Testis (tissue), 3 donors: Measurements from ENCODE around the gene NANS. TPM values are rescaled to one million over a fixed set of nuclear protein-coding genes. Genes with fewer than 3 reads are reported as not detected.

Experiments
- DNase-seq: peaks from one replicate; pipeline ENCODE4 v3.0.0-alpha.2; 2019
- H3K27ac ChIP-seq, 2 donors: fragments of 200-600 bp; sonication (generic); one replicate each; pipeline ENCODE4 v1.5.1; 2019
- H3K27me3 ChIP-seq: fragments of 200-600 bp; sonication (generic); one replicate; pipeline ENCODE4 v1.5.1; 2019
- H3K36me3 ChIP-seq: fragments of 200-600 bp; sonication (generic); one replicate; pipeline ENCODE4 v1.5.1; 2017; ENCODE audit warnings: low read depth; ENCODE audit errors: missing control alignments
- H3K4me1 ChIP-seq: fragments of 200-600 bp; sonication (generic); one replicate; pipeline ENCODE4 v1.5.1; 2019
- H3K4me3 ChIP-seq, 2 donors: fragments of 200-600 bp; sonication (generic); one replicate each; pipeline ENCODE4 v1.5.1; 2017 to 2019
- H3K9me3 ChIP-seq: fragments of 200-600 bp; sonication (generic); one replicate; pipeline ENCODE4 v1.5.1; 2017
- POLR2A ChIP-seq: fragments of 450-650 bp; IDR thresholded peaks from one replicate; pipeline ENCODE4 v1.6.1; 2017; ENCODE audit warnings: antibody characterized with exemption, mild to moderate bottlenecking, moderate library complexity
- WGBS, 2 donors: methylation state at CpG; one replicate each; pipeline ENCODE4 v1.1.5; 2018; 5-methylcytosine and 5-hydroxymethylcytosine counted together
- intact Hi-C: fragments of 100-400 bp; cut with DNase I; formaldehyde crosslinking; loops from one replicate; pipeline ENCODE4 v1.15.1; 2023; ENCODE audit warnings: low total_unique reads
- polyA plus RNA-seq: library from polyadenylated mRNA; stranded (reverse); fragments of 350-450 nt; fragmentation: Illumina TruSeq; extraction: RNeasy Lipid Tissue Mini Kit (QIAGEN cat#74804); gene quantifications from one replicate; pipeline ENCODE4 v1.2.3, GENCODE V29; 2014; ENCODE audit warnings: low read depth, low replicate concordance; ENCODE audit not compliant: insufficient read depth
- total RNA-seq, 2 donors: library from RNA; depleted of rRNA; stranded (reverse); fragments of >200 nt; gene quantifications; one replicate each; pipeline ENCODE4 v1.2.3, GENCODE V29; 2016
- TF ChIP-seq, protein P1 (sequence below), 3 experiments: fragments of 450-650 bp in 2 of 3; fragments of 200-600 bp in 1 of 3; sonication (generic) in 1 of 3; IDR thresholded peaks; one replicate each; pipeline ENCODE4 v1.5.1; 2016 to 2019; ENCODE audit warnings: antibody characterized with exemption in 3 of 3, mild to moderate bottlenecking in 2 of 3, moderate library complexity in 1 of 3

NANS gene
- total and polyA plus RNA-seq, 3 donors from 2014 or later, result 34.7 to 82.5 (median 66.5) TPM

DNA sequence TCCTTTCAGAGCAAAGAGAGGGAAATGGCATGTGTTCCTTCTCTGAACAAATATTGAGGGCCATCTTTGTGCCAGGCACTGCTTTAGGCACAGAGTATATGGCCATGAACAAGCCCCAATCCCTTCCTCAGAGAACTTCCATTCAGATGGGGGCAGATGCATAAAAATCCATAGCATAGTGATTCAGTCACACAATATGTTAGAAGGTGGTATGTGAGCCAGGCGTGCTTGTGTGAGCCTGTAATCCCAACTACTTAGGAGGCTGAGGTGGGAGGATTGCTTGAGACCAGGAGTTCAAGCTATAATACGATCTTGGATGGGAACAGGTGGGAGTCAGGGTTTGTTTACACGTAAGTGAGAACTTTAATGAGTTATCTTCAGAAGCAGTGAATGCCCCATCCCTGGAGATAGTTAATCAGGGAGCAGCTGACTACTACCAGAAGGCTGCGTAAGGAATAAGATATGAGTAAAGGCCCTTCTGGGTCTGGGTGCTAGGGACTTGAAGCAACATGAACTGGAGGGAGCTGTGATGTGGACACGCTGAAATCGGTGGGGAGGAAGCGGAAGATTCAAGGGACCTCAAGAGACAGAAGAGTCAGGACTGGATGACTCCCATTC is 27.1 kb downstream of the NANS start:
- Histone ChIP-seq H3K9me3 (no peaks in the 10 kb centered on the region), H3K36me3 (no peaks in the 10 kb centered on the region), H3K4me1 (peaks cover 5% of the 10 kb centered on the region), H3K27ac (no peak overlapping the region), H3K27me3 (no peaks in the 10 kb centered on the region), H3K4me3 (no peak overlapping the region)
- intact Hi-C loops, result no loop called here
- WGBS, 2 donors, result 81 to 87% methylated on average over 7 of the region's 7 CpGs
- no peak for DNase-seq
- TF ChIP-seq, protein P1, sequence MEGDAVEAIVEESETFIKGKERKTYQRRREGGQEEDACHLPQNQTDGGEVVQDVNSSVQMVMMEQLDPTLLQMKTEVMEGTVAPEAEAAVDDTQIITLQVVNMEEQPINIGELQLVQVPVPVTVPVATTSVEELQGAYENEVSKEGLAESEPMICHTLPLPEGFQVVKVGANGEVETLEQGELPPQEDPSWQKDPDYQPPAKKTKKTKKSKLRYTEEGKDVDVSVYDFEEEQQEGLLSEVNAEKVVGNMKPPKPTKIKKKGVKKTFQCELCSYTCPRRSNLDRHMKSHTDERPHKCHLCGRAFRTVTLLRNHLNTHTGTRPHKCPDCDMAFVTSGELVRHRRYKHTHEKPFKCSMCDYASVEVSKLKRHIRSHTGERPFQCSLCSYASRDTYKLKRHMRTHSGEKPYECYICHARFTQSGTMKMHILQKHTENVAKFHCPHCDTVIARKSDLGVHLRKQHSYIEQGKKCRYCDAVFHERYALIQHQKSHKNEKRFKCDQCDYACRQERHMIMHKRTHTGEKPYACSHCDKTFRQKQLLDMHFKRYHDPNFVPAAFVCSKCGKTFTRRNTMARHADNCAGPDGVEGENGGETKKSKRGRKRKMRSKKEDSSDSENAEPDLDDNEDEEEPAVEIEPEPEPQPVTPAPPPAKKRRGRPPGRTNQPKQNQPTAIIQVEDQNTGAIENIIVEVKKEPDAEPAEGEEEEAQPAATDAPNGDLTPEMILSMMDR (IDR thresholded peaks at IDR 0.05), result no peak
- TF ChIP-seq POLR2A, result no peak

DNA sequence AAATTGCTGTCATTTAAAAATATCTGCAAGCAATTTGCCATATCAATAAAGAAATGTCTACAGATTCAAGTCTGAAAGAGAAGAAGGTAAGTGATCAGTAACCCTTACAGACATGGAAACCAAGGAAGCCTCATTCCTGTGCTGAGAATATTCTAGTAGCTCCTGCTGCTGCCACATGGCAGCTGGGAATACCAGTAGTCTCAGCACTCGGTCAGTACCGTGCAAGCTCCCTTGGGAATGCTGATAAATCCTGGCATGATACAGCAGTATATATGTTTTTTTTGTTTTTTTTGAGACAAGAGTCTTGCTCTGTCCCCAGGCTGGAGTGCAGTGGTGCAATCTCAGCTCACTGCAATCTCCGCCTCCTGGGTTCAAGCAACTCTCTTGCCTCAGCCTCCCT is 27.9 kb downstream of the NANS start:
- Histone ChIP-seq H3K36me3 (no peaks in the 10 kb centered on the region), H3K27me3 (no peaks in the 10 kb centered on the region), H3K4me3 (no peak overlapping the region), H3K4me1 (peaks cover 5% of the 10 kb centered on the region), H3K27ac (no peak overlapping the region), H3K9me3 (no peaks in the 10 kb centered on the region)
- 75% methylated on average over 3 of the region's 3 CpGs for WGBS, 2 donors
- intact Hi-C loops, result no loop called here
- no peak for TF ChIP-seq POLR2A
- TF ChIP-seq, protein P1 (IDR thresholded peaks at IDR 0.05), result no peak
- no peak for DNase-seq

DNA sequence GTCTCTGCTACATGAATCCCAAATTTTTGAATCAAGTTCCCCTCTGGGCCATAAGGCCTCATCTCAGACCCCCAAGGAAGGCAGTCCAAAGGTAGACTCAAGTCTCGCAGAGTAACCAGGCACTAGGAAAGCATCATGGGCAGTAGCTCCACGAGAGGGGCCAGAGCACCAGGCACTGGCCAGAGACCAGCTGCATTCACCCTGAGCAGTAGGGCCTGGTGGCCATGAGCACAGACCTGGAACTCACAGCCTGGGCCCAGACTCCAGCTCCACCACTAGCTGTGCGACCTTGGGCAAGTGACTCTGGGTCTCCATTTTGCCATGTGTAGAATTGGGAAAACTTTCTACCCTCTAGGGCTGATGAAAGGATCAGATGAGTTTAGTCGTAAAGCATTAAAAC is 28.5 kb downstream of the NANS start:
- no peaks in the 10 kb centered on the region for H3K36me3 ChIP-seq
- TF ChIP-seq, protein P1 (IDR thresholded peaks at IDR 0.05), result no peak
- no peak for TF ChIP-seq POLR2A

DNA sequence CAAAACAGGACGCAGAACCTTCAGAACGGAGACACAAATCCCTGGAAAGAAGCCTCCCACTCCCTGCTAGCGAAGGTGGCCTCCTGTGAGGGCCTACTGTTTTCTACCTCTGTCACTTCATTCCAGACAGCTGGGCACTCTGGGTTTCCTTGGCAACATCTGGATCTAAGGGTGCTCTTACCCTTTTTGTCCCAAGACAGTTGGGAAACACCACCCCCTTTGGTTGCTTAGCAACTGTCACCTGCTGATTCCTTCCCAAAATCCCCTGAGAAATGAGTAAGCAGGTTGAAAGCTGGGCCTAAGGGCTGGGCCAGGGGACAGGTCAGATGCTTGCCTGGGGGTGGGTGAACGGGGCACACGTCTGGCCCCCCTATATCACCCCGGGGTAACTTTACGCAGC is 29.4 kb downstream of the NANS start:
- no peak for DNase-seq
- 65 to 69% methylated on average over 7 of the region's 7 CpGs for WGBS, 2 donors
- no peaks in the 10 kb centered on the region for H3K27me3 ChIP-seq
- no peaks in the 10 kb centered on the region for H3K36me3 ChIP-seq
- H3K9me3 ChIP-seq, result no peaks in the 10 kb centered on the region
- intact Hi-C loops, result no loop called here
- H3K27ac ChIP-seq, result no peak overlapping the region
- TF ChIP-seq POLR2A, result no peak
- TF ChIP-seq, protein P1 (IDR thresholded peaks at IDR 0.05), result no peak
- peaks cover 5% of the 10 kb centered on the region for H3K4me1 ChIP-seq
- H3K4me3 ChIP-seq, result no peak overlapping the region

More for the DNA sequence above, 28.5 kb downstream of the NANS start:
- H3K4me3 ChIP-seq, result no peak overlapping the region
- 91 to 97% methylated on average over 4 of the region's 4 CpGs for WGBS, 2 donors
- H3K4me1 ChIP-seq, result peaks cover 5% of the 10 kb centered on the region
- intact Hi-C loops, result no loop called here
- no peaks in the 10 kb centered on the region for H3K9me3 ChIP-seq
- no peaks in the 10 kb centered on the region for H3K27me3 ChIP-seq
- H3K27ac ChIP-seq, result no peak overlapping the region
- DNase-seq, result no peak

DNA sequence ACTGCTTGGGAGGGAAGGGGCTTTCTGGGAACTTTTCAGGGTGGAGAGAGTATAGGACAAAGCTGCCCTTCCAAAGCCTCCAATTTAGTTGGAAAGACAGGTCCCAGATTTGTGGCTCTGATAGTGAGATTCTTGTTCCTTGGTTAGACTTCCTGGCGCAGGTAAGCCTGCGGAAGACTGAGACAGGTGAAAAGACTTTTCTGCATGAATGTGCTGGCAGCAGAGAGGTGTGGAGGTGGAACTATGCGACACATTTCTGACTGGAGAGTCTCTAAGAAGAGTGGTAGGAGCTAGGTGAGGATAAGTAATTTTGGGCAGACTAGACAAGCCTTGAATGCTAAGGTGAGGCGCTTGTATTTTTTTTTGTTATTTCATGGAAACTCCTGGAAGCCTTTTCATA is 29.9 kb downstream of the NANS start:
- Histone ChIP-seq H3K4me3 (no peak overlapping the region), H3K9me3 (no peaks in the 10 kb centered on the region), H3K36me3 (no peaks in the 10 kb centered on the region), H3K27me3 (no peaks in the 10 kb centered on the region), H3K27ac (no peak overlapping the region), H3K4me1 (peaks cover 5% of the 10 kb centered on the region)
- no peak for TF ChIP-seq POLR2A
- 58 to 72% methylated on average over 4 of the region's 4 CpGs for WGBS, 2 donors
- intact Hi-C loops, result no loop called here
- no peak for DNase-seq
